ENCODE measurements around the gene SMIM33. TPM values are rescaled to one million over a fixed set of nuclear protein-coding genes. Genes with fewer than 3 reads are reported as not detected.

The SMIM33 gene
- total and polyA plus RNA-seq, 9 of the 15 experiments (the other 6 are each of a cell fraction or from before 2014, with no cell fraction given): not detected

DNA sequence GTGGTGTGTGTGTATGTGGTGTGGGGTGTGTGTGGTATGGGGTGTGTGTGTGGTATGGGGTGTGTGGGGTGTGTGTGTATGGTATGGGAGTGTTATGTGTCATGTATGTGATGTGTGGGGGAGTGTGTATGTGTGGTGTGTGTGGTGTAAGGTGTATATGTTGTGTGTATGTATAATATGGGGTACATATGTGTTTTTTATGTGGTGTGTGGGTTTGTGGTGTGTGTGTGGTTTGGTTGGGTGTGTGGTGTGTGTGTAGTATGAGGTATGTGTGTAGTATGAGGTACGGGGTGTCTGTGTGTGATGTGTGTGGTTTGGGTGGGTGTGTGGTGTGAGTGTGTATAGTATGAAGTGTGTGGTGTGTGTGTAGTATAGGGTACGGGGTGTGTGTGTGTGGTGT is 19.6 kb upstream of the SMIM33 start:
- H3K79me2 ChIP-seq (ENCODE audit: control insufficient read depth, insufficient read depth, low read length): no peaks in the 10 kb centered on the region
- no peaks in the 10 kb centered on the region for H3K27me3 ChIP-seq (ENCODE audit: control insufficient read depth in 2 of 2, insufficient read depth in 2 of 2, low read length in 2 of 2)
- ChIA-PET CTCF (ENCODE audit: low intra/inter-chr PET ratio) (no interaction called here), POLR2A (interaction anchor here (0.6 kb wide), 1 partner anchor 654 kb away, joined by 4 read pairs; no protein-coding TSS in a partner anchor)
- ATAC-seq (no peak), DNase-seq (ENCODE audit: extremely low read depth in 1 of 4, low spot score in 3 of 4) (no peak), FAIRE-seq (no peak)
- no peak overlapping the region for H3K4me2 ChIP-seq (ENCODE audit: insufficient read depth, low read length)
- no peak overlapping the region for H3K27ac ChIP-seq (ENCODE audit: extremely low read depth, low read depth, low read length)
- H3K9me1 ChIP-seq (ENCODE audit: control insufficient read depth, insufficient read depth, low read length): peaks cover 4% of the 10 kb centered on the region
- in situ Hi-C loops (cut with MboI) (no loop called here), intact Hi-C loops (cut with micrococcal nuclease) (no loop called here)
- H3K4me3 ChIP-seq: no peak overlapping the region
- no peak overlapping the region for H2AFZ ChIP-seq (ENCODE audit: low read depth, low read length)
- WGBS (ENCODE audit: insufficient coverage, low coverage, missing lambda C conversion rate): 63% methylated on average over 1 of the region's 2 CpGs
- no peak overlapping the region for H3K9ac ChIP-seq (ENCODE audit: insufficient read depth in 1 of 2, low read depth in 2 of 2, low read length in 2 of 2)
- H3K9me3 ChIP-seq (replicated peaks; ENCODE audit: control insufficient read depth, insufficient read depth, low read depth, low read length): no peaks in the 10 kb centered on the region
- peaks cover 9 to 11% of the 10 kb centered on the region in 2 experiments; a peak in 4 of 5 replicates for H3K4me1 ChIP-seq (replicated peaks in 1 of 2; ENCODE audit: control insufficient read depth in 2 of 2, insufficient read depth in 2 of 2, low read length in 2 of 2)
- no TSS peak for BruUV-seq (replicated peaks)
- H4K20me1 ChIP-seq (replicated peaks; ENCODE audit: control insufficient read depth, insufficient read depth, low read length): no peaks in the 10 kb centered on the region
- H3K36me3 ChIP-seq (ENCODE audit: control insufficient read depth, insufficient read depth, low read length): no peaks in the 10 kb centered on the region
- TF ChIP-seq, protein P1, sequence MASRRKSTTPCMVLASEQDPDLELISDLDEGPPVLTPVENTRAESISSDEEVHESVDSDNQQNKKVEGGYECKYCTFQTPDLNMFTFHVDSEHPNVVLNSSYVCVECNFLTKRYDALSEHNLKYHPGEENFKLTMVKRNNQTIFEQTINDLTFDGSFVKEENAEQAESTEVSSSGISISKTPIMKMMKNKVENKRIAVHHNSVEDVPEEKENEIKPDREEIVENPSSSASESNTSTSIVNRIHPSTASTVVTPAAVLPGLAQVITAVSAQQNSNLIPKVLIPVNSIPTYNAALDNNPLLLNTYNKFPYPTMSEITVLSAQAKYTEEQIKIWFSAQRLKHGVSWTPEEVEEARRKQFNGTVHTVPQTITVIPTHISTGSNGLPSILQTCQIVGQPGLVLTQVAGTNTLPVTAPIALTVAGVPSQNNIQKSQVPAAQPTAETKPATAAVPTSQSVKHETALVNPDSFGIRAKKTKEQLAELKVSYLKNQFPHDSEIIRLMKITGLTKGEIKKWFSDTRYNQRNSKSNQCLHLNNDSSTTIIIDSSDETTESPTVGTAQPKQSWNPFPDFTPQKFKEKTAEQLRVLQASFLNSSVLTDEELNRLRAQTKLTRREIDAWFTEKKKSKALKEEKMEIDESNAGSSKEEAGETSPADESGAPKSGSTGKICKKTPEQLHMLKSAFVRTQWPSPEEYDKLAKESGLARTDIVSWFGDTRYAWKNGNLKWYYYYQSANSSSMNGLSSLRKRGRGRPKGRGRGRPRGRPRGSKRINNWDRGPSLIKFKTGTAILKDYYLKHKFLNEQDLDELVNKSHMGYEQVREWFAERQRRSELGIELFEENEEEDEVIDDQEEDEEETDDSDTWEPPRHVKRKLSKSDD (conservative IDR thresholded peaks at IDR 0.05; ENCODE audit: low read length): no peak
- TF ChIP-seq, protein P2, sequence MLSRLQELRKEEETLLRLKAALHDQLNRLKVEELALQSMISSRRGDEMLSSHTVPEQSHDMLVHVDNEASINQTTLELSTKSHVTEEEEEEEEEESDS (CRISPR knock-in tag; IDR thresholded peaks at IDR 0.05): no peak
- TF ChIP-seq PHF20 (IDR thresholded peaks at IDR 0.05; ENCODE audit: partially characterized antibody): peak; percentile 23
- TF ChIP-seq, protein P3, sequence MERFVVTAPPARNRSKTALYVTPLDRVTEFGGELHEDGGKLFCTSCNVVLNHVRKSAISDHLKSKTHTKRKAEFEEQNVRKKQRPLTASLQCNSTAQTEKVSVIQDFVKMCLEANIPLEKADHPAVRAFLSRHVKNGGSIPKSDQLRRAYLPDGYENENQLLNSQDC (CRISPR knock-in tag; IDR thresholded peaks at IDR 0.05): no peak
- TF ChIP-seq, protein P4, sequence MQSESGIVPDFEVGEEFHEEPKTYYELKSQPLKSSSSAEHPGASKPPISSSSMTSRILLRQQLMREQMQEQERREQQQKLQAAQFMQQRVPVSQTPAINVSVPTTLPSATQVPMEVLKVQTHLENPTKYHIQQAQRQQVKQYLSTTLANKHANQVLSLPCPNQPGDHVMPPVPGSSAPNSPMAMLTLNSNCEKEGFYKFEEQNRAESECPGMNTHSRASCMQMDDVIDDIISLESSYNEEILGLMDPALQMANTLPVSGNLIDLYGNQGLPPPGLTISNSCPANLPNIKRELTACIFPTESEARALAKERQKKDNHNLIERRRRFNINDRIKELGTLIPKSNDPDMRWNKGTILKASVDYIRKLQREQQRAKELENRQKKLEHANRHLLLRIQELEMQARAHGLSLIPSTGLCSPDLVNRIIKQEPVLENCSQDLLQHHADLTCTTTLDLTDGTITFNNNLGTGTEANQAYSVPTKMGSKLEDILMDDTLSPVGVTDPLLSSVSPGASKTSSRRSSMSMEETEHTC (IDR thresholded peaks at IDR 0.05): no peak
- no peak for TF ChIP-seq PREB (CRISPR knock-in tag; IDR thresholded peaks at IDR 0.05)
- no peak for TF ChIP-seq BCOR (IDR thresholded peaks at IDR 0.05)
- TF ChIP-seq CREB3L1 (IDR thresholded peaks at IDR 0.05; ENCODE audit: borderline replicate concordance, low read depth): no peak
- no peak for TF ChIP-seq TBL1XR1 (IDR thresholded peaks at IDR 0.05; ENCODE audit: low read length in 2 of 2)
- TF ChIP-seq, protein P5, sequence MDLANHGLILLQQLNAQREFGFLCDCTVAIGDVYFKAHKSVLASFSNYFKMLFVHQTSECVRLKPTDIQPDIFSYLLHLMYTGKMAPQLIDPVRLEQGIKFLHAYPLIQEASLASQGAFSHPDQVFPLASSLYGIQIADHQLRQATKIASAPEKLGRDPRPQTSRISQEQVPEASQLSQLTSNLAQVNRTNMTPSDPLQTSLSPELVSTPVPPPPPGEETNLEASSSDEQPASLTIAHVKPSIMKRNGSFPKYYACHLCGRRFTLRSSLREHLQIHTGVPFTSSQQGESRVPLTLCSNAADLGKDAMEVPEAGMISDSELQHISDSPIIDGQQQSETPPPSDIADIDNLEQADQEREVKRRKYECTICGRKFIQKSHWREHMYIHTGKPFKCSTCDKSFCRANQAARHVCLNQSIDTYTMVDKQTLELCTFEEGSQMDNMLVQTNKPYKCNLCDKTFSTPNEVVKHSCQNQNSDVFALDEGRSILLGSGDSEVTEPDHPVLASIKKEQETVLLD (IDR thresholded peaks at IDR 0.05): no peak
- TF ChIP-seq RBM17 (IDR thresholded peaks at IDR 0.05; ENCODE audit: borderline replicate concordance, low read depth, low read length): no peak

Data from K562 (cell line).